Panc1 (cell line): ENCODE data around the gene ARL14EPL. TPM values are rescaled to one million over a fixed set of nuclear protein-coding genes. Genes with fewer than 3 reads are reported as not detected.

ENCODE experiments used
- ATAC-seq: fragments of 200-7000 bp; cut with Tn5 transposase; 2 replicates; pipeline ENCODE4 v1.9.1; 2020; ENCODE audit warnings: mild to moderate bottlenecking, moderate library complexity
- BruUV-seq: library from RNA; stranded (reverse); fragments of 400-500 nt; replicated peaks from 2 replicates; lab custom pipeline; 2021; lab: Mats Ljungman, UMichigan
- CTCF ChIA-PET: fragments of 300-600 bp; sonication (Branson Sonifier 250); formaldehyde crosslinking; loops from one replicate; lab custom pipeline; 2022; ENCODE audit warnings: antibody characterized with exemption; lab: Charles Lee
- POLR2A ChIA-PET: fragments of 300-600 bp; sonication (Branson Sonifier 250); formaldehyde crosslinking; loops from one replicate; lab custom pipeline; 2022; ENCODE audit warnings: antibody characterized with exemption; lab: Charles Lee
- DNase-seq: peaks from one replicate; pipeline ENCODE4 v3.0.0-alpha.2; 2010; ENCODE audit warnings: low read depth, low spot score
- H3K27ac ChIP-seq: 2 replicates; pipeline ENCODE4 v1.5.1; 2011; ENCODE audit warnings: mild to moderate bottlenecking, low read length, inconsistent platforms
- H3K27me3 ChIP-seq: fragments of 200-500 bp; sonication (Bioruptor generic); 2 replicates; pipeline ENCODE4 v1.6.0; 2014; ENCODE audit warnings: low read length, inconsistent platforms; ENCODE audit not compliant: control insufficient read depth, insufficient read depth
- H3K36me3 ChIP-seq: fragments of 200-500 bp; sonication (Bioruptor generic); 2 replicates; pipeline ENCODE4 v1.5.1; 2014; ENCODE audit warnings: inconsistent platforms, mild to moderate bottlenecking, low read length, moderate library complexity; ENCODE audit not compliant: control insufficient read depth, insufficient read depth
- H3K4me1 ChIP-seq: 2 replicates; pipeline ENCODE4 v1.5.1; 2011; ENCODE audit warnings: inconsistent platforms, mild to moderate bottlenecking, low read length, moderate library complexity; ENCODE audit not compliant: control insufficient read depth, insufficient read depth
- H3K4me3 ChIP-seq, 2 experiments: 2 replicates each; pipeline ENCODE4 v1.5.1; 2011 to 2012; ENCODE audit warnings: low read depth in 2 of 2, low read length in 2 of 2, mild to moderate bottlenecking in 2 of 2, inconsistent platforms in 1 of 2, moderate library complexity in 1 of 2
- H3K9me3 ChIP-seq: fragments of 200-500 bp; sonication (Bioruptor generic); 2 replicates; pipeline ENCODE4 v1.5.1; 2014; ENCODE audit warnings: low read depth, mild to moderate bottlenecking, inconsistent platforms, low read length, moderate library complexity; ENCODE audit not compliant: control insufficient read depth, insufficient read depth
- POLR2AphosphoS5 ChIP-seq: IDR thresholded peaks from 2 replicates; pipeline ENCODE4 v1.6.1; 2012; ENCODE audit warnings: mild to moderate bottlenecking, low read depth, low read length, moderate library complexity
- SIN3A ChIP-seq: IDR thresholded peaks from 2 replicates; pipeline ENCODE4 v1.6.1; 2012; ENCODE audit warnings: low read depth, mild to moderate bottlenecking, low read length, moderate library complexity, borderline replicate concordance; ENCODE audit not compliant: insufficient read depth
- TCF7L2 ChIP-seq: IDR thresholded peaks from 2 replicates; pipeline ENCODE4 v1.6.1; 2011; ENCODE audit warnings: mild to moderate bottlenecking, low read depth, low read length, inconsistent platforms
- in situ Hi-C: cut with HindIII; loops from 2 replicates; pipeline ENCODE4 v1.10.0; 2016; ENCODE audit warnings: low sequenced_read_pairs, low pct_unique_long_range_greater_than_20kb
- intact Hi-C: fragments of 100-400 bp; cut with micrococcal nuclease; formaldehyde crosslinking; loops from one replicate; pipeline ENCODE4 v1.10.0; 2022; ENCODE audit not compliant: unreplicated experiment
- total RNA-seq: library from RNA; stranded (reverse); gene quantifications from one replicate; pipeline ENCODE4 v1.2.1, GENCODE V29; 2021; ENCODE audit not compliant: unreplicated experiment
- TF ChIP-seq, protein P1 (sequence below), 2 experiments: IDR thresholded peaks; 2 replicates each; pipeline ENCODE4 v1.6.1; 2011 to 2012; ENCODE audit warnings: low read depth in 2 of 2, control low read depth in 1 of 2, low read length in 1 of 2, mild to moderate bottlenecking in 1 of 2, moderate library complexity in 1 of 2; ENCODE audit not compliant: insufficient read depth in 1 of 2
- TF ChIP-seq, protein P2 (sequence below): fragments of 450-650 bp; IDR thresholded peaks from 2 replicates; pipeline ENCODE4 v1.5.1; 2017; ENCODE audit warnings: mild to moderate bottlenecking

Gene ARL14EPL
- total RNA-seq, 1 experiment from 2014 or later = not detected

DNA sequence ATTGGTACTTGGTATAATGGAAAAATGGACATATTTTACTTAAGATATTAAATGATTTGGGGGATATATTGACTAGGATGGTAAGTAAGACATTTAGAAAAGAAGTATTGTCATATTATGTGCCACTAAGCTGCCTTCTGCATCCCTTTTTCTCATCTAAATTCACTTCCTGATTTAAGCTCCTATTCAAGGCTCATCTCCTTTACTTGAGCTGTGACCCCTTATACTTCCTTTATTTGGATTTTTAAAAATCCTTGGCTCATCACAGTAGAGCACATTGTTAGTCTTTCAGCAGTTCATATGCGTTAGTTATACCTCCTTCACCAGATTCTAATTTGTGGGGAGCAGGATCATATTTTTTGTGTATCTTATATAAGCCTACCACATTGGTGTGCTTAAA is 59.1 kb downstream of the ARL14EPL start:
- DNase-seq (no peak), ATAC-seq (no peak)
- H3K36me3 ChIP-seq = peaks cover 23% of the 10 kb centered on the region
- H3K27ac ChIP-seq = no peak overlapping the region
- intact Hi-C loops (no loop called here), in situ Hi-C loops (no loop called here)
- H3K27me3 ChIP-seq = no peaks in the 10 kb centered on the region
- CTCF ChIA-PET = no interaction called here
- no peaks in the 10 kb centered on the region for H3K4me1 ChIP-seq
- no TSS peak for BruUV-seq
- H3K4me3 ChIP-seq = no peak overlapping the region
- TF ChIP-seq SIN3A = no peak
- TF ChIP-seq, protein P1, sequence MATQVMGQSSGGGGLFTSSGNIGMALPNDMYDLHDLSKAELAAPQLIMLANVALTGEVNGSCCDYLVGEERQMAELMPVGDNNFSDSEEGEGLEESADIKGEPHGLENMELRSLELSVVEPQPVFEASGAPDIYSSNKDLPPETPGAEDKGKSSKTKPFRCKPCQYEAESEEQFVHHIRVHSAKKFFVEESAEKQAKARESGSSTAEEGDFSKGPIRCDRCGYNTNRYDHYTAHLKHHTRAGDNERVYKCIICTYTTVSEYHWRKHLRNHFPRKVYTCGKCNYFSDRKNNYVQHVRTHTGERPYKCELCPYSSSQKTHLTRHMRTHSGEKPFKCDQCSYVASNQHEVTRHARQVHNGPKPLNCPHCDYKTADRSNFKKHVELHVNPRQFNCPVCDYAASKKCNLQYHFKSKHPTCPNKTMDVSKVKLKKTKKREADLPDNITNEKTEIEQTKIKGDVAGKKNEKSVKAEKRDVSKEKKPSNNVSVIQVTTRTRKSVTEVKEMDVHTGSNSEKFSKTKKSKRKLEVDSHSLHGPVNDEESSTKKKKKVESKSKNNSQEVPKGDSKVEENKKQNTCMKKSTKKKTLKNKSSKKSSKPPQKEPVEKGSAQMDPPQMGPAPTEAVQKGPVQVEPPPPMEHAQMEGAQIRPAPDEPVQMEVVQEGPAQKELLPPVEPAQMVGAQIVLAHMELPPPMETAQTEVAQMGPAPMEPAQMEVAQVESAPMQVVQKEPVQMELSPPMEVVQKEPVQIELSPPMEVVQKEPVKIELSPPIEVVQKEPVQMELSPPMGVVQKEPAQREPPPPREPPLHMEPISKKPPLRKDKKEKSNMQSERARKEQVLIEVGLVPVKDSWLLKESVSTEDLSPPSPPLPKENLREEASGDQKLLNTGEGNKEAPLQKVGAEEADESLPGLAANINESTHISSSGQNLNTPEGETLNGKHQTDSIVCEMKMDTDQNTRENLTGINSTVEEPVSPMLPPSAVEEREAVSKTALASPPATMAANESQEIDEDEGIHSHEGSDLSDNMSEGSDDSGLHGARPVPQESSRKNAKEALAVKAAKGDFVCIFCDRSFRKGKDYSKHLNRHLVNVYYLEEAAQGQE (IDR thresholded peaks at IDR 0.05; ENCODE audit: insufficient read depth in 1 of 2, low read depth in 2 of 2, low read length in 1 of 2) = no peak
- TF ChIP-seq TCF7L2 = no peak
- H3K9me3 ChIP-seq = no peaks in the 10 kb centered on the region
- POLR2A ChIA-PET = no interaction called here

DNA sequence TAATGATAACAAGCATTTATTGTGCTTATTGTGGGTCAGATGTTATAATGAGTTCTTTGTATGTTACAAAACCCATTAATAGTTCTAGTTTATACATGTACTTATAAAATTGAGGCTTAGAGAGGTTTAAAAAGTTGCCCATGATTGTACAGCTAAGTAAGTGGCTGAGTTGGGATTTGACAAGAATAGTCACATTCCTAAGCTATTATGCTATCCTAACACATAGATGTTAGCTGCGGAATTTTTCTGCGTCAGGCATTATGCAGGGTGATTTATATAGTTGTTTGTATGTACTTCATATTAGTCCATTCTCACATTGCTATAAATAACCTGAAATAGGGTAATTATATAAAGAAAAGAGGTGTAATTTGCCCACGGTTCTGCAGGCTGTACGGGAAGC is 65.0 kb downstream of the ARL14EPL start:
- Histone ChIP-seq H3K9me3 (no peaks in the 10 kb centered on the region), H3K4me1 (no peaks in the 10 kb centered on the region), H3K4me3 (no peak overlapping the region), H3K36me3 (peaks cover 16% of the 10 kb centered on the region), H3K27ac (no peak overlapping the region), H3K27me3 (no peaks in the 10 kb centered on the region)
- intact Hi-C loops (no loop called here), in situ Hi-C loops (no loop called here)
- DNase-seq = no peak
- TF ChIP-seq TCF7L2 (no peak), POLR2AphosphoS5 (no peak), SIN3A (no peak)
- TF ChIP-seq, protein P1 (IDR thresholded peaks at IDR 0.05; ENCODE audit: insufficient read depth in 1 of 2, low read depth in 2 of 2, low read length in 1 of 2) = no peak
- TF ChIP-seq, protein P2, sequence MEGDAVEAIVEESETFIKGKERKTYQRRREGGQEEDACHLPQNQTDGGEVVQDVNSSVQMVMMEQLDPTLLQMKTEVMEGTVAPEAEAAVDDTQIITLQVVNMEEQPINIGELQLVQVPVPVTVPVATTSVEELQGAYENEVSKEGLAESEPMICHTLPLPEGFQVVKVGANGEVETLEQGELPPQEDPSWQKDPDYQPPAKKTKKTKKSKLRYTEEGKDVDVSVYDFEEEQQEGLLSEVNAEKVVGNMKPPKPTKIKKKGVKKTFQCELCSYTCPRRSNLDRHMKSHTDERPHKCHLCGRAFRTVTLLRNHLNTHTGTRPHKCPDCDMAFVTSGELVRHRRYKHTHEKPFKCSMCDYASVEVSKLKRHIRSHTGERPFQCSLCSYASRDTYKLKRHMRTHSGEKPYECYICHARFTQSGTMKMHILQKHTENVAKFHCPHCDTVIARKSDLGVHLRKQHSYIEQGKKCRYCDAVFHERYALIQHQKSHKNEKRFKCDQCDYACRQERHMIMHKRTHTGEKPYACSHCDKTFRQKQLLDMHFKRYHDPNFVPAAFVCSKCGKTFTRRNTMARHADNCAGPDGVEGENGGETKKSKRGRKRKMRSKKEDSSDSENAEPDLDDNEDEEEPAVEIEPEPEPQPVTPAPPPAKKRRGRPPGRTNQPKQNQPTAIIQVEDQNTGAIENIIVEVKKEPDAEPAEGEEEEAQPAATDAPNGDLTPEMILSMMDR = no peak
- ChIA-PET POLR2A (no interaction called here), CTCF (no interaction called here)
- no peak for ATAC-seq
- BruUV-seq = no TSS peak
